ENCODE measurements around the gene AP3D1. TPM values are rescaled to one million over a fixed set of nuclear protein-coding genes. Genes with fewer than 3 reads are reported as not detected.
A peak's percentile ranks its signal among the peaks of the same experiment; 100 is the strongest.

Gene AP3D1
- total and polyA plus RNA-seq, 12 donors: 63.9 to 168 (median 81.9) TPM

DNA sequence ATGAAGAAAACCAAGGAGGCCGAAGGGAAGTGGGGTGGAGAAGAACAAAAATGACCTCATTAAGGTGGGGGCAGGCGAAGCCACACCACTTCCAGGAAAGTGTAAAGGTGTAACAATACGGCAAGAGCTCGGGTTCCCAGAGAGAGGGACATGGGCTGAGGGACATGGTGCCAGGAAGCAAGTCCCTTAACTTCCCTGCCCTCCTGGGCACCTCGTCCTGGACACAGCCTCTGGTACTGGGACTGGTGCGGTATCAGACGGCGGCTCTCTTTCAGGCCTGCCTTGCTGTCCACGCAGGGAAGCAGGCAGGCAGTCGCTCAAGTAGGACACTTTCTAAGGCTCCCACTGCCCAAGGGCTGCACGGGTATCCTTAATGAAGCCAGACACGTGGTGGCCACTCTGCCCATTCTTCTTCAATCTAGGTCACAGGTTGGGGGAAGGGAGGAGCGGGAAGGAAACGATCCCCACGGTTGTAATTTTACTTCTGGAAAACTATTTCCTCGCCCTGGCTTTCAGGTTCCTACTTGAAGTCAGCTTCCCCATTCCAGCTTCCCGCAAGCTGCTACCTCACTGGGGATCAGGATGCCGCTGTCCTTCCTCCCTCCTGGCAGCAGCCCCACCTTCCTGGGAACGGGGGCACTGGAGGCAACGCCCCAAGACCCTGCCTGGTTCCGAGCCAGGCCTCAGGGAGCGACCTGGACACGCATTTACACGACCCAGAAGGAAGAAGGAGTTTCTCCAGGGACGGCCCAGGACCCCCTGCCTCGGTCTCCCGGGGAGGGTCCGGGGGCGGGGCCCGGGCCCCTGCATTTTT lies 1.2 kb downstream of the AP3D1 start:
- no peak for ATAC-seq
- H3K27me3 ChIP-seq: no peaks in the 10 kb centered on the region
- intact Hi-C loops (cut with DNase I): loop anchor here in 6 of 10 donors (2.0 to 10.0 kb wide), 6 partner anchors 53 to 245 kb away; partner anchors contain the start of genes IZUMO4 (in 2 of the 6), MOB3A (in 2 of the 6), PLEKHJ1 (in 2 of the 6) and SF3A2 (in 2 of the 6)
- WGBS, 2 donors: 14 to 15% methylated on average over 30 of the region's 30 CpGs
- DNase-seq: no peak
- TF ChIP-seq, protein P1, sequence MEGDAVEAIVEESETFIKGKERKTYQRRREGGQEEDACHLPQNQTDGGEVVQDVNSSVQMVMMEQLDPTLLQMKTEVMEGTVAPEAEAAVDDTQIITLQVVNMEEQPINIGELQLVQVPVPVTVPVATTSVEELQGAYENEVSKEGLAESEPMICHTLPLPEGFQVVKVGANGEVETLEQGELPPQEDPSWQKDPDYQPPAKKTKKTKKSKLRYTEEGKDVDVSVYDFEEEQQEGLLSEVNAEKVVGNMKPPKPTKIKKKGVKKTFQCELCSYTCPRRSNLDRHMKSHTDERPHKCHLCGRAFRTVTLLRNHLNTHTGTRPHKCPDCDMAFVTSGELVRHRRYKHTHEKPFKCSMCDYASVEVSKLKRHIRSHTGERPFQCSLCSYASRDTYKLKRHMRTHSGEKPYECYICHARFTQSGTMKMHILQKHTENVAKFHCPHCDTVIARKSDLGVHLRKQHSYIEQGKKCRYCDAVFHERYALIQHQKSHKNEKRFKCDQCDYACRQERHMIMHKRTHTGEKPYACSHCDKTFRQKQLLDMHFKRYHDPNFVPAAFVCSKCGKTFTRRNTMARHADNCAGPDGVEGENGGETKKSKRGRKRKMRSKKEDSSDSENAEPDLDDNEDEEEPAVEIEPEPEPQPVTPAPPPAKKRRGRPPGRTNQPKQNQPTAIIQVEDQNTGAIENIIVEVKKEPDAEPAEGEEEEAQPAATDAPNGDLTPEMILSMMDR (IDR thresholded peaks at IDR 0.05): no peak
- peak overlapping the region; percentile 76 to 95 (median 90) for H3K27ac ChIP-seq
- peak overlapping the region; percentile 71 to 100 (median 95) for H3K4me3 ChIP-seq
- peaks cover 8 to 52% (median 44%) of the 10 kb centered on the region in 9 donors for H3K4me1 ChIP-seq
- H3K36me3 ChIP-seq: peaks cover 0 to 27% (median 0%) of the 10 kb centered on the region in 9 donors
- no peaks in the 10 kb centered on the region for H3K9me3 ChIP-seq

DNA sequence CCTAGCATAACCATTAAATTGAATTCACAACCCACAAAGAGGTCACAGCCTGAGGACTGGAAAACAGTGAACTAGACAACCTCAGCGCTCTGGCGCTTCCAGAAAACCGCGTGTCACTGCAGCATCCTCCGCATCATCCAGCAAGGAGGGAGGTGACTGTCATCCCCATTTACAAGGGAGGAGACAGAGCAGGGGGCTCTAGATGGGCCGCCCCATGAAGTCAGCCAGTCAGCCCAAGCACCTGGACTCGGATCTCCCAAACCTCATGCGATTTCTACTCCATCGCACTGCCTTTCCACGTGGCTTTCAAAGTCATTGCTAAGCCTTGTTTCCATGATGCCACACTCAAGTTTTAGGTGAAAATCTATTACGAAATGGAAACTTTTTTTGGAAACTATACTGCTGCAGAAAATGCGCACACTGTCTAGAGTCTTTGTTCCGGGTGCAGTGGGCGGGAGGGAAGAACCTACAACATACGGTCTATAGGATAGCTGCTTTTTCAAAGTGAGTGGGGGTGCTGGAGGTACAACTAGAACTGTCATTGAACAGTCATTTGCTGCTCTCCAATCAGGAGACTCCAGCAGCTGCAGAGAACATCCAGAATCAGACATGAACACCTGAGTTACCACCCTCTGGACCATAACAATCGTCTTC lies 2.8 kb downstream of the AP3D1 start:
- Histone ChIP-seq H3K36me3 (peaks cover 0 to 36% (median 0%) of the 10 kb centered on the region in 9 donors), H3K27ac (peak overlapping the region in 1 of 10 donors; percentile 95), H3K9me3 (no peaks in the 10 kb centered on the region), H3K27me3 (no peaks in the 10 kb centered on the region), H3K4me3 (no peak overlapping the region), H3K4me1 (peaks cover 8 to 62% (median 44%) of the 10 kb centered on the region in 9 donors)
- intact Hi-C loops (cut with DNase I): no loop called here
- TF ChIP-seq, protein P1 (IDR thresholded peaks at IDR 0.05): no peak
- DNase-seq: no peak
- no peak for ATAC-seq
- 83 to 87% methylated on average over 16 of the region's 16 CpGs for WGBS, 2 donors

DNA sequence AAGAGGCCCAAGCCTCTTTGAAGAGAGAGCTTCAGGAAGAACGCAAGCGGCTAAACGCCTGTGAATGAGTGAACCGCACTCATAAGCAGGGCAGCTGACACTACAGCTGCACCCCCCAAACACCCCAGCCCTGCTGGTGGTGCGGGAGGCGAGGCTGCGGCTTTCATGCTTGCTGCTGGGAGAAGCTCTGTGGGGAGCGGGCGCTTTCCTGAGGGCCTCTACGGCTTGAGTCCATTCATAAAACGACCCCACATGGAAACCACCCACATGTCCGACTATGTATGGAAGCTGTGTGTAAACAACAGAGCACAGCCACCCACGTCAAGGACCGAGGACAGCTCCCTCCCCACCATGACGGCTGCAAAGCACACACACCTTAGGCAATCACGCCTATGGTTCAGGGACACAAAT lies 5.5 kb downstream of the AP3D1 start:
- Histone ChIP-seq H3K4me1 (peaks cover 8 to 61% (median 42%) of the 10 kb centered on the region in 9 donors), H3K36me3 (peaks cover 0 to 37% (median 0%) of the 10 kb centered on the region in 9 donors), H3K4me3 (no peak overlapping the region), H3K27ac (no peak overlapping the region), H3K27me3 (no peaks in the 10 kb centered on the region), H3K9me3 (no peaks in the 10 kb centered on the region)
- intact Hi-C loops (cut with DNase I): no loop called here
- no peak for ATAC-seq
- 66 to 75% methylated on average over 16 of the region's 16 CpGs for WGBS, 2 donors
- DNase-seq: no peak
- TF ChIP-seq, protein P1 (IDR thresholded peaks at IDR 0.05): no peak

DNA sequence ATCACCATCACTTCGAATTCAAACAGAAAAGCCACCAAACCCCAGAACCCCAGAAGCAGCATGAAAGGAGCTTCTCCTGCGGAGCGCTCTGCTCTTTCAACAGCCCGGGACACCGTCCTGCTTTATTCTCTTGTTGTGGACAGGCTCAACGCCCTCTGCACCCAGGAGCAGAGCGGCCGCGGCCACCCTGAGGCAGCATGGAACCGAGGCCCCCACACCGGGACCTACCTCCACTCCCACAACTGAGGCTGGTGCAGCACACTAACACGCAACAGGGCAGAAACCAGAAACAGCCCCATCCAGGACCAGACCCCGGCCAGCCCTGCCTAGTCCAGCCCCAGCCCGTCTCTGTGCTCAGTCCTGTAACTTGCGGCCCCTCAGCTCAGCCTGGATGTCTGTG lies 7.2 kb downstream of the AP3D1 start:
- Histone ChIP-seq H3K27ac (no peak overlapping the region), H3K9me3 (no peaks in the 10 kb centered on the region), H3K4me3 (no peak overlapping the region), H3K4me1 (peaks cover 0 to 49% (median 30%) of the 10 kb centered on the region in 9 donors), H3K36me3 (peaks cover 0 to 48% (median 0%) of the 10 kb centered on the region in 9 donors), H3K27me3 (no peaks in the 10 kb centered on the region)
- intact Hi-C loops (cut with DNase I): no loop called here
- DNase-seq (no peak), ATAC-seq (peak in 1 of 8 donors; percentile 14)
- TF ChIP-seq, protein P1 (IDR thresholded peaks at IDR 0.05): no peak
- WGBS, 2 donors: 94 to 96% methylated on average over 15 of the region's 15 CpGs

Data from heart right ventricle (tissue), 16 donors.